A549 (cell line): ENCODE data around the gene CSTPP1.

ENCODE experiments used
- EP300 ChIP-seq, 2 experiments: fragments of >200 bp; sonication (Bioruptor Twin); formaldehyde crosslinking; IDR thresholded peaks; 2 replicates in 1 of 2; 3 replicates in 1 of 2; pipeline ENCODE4 v1.6.1; 2016 to 2017
- MYC ChIP-seq: IDR thresholded peaks from 2 replicates; pipeline ENCODE4 v1.6.1; 2012; ENCODE audit warnings: mild to moderate bottlenecking, inconsistent platforms, low read length, improper control_type of control experiment, borderline replicate concordance
- PHF8 ChIP-seq: fragments of 200-600 bp; sonication (generic); IDR thresholded peaks from 2 replicates; pipeline ENCODE4 v1.6.1; 2016; ENCODE audit warnings: low read depth, mild to moderate bottlenecking, antibody characterized with exemption, moderate library complexity, borderline replicate concordance
- POLR2A ChIP-seq: IDR thresholded peaks from 2 replicates; pipeline ENCODE4 v1.6.1; 2012; ENCODE audit warnings: mild to moderate bottlenecking, low read length
- RAD21 ChIP-seq, 2 experiments: fragments of >200 bp in 1 of 2; sonication (Bioruptor Twin) in 1 of 2; formaldehyde crosslinking in 1 of 2; IDR thresholded peaks in 1 of 2; conservative IDR thresholded peaks in 1 of 2; 2 replicates in 1 of 2; 3 replicates in 1 of 2; pipeline ENCODE4 v1.6.1; 2012 to 2018; ENCODE audit warnings: inconsistent platforms in 1 of 2
- RARB ChIP-seq: fragments of 250-450 bp; sonication (Bioruptor Pico); IDR thresholded peaks from 2 replicates; pipeline ENCODE4 v1.8.0; 2021; ENCODE audit warnings: mild to moderate bottlenecking, moderate library complexity
- TF ChIP-seq, protein P1 (sequence below): IDR thresholded peaks from 2 replicates; pipeline ENCODE4 v1.6.1; 2012
- TF ChIP-seq, protein P2 (sequence below): fragments of >200 bp; sonication (Bioruptor Twin); formaldehyde crosslinking; IDR thresholded peaks from 3 replicates; pipeline ENCODE4 v1.5.1; 2016

DNA sequence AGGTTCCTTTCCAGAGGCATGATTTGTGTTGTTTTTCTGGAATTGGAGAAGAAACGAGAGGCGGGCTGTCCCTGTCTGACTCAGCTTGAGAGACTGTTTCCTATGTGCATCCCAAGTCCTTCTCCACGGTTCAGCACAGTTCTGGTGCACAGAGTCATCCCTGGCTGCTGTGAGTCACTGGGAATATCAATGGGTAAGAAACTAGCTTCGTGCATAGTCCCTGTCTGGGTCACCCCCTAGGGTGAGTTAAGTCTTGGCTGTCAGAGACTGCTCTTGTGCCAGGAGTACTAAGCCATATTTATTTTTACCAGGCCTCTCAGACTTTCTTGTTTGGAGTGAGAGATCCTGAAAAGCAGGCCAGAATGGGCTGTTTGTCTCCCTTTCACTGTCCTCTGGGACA, 15.8 kb upstream of the CSTPP1 start:
- TF ChIP-seq EP300 (IDR thresholded peaks at IDR 0.05) = no peak
- TF ChIP-seq, protein P1, sequence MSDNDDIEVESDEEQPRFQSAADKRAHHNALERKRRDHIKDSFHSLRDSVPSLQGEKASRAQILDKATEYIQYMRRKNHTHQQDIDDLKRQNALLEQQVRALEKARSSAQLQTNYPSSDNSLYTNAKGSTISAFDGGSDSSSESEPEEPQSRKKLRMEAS = no peak
- TF ChIP-seq, protein P2, sequence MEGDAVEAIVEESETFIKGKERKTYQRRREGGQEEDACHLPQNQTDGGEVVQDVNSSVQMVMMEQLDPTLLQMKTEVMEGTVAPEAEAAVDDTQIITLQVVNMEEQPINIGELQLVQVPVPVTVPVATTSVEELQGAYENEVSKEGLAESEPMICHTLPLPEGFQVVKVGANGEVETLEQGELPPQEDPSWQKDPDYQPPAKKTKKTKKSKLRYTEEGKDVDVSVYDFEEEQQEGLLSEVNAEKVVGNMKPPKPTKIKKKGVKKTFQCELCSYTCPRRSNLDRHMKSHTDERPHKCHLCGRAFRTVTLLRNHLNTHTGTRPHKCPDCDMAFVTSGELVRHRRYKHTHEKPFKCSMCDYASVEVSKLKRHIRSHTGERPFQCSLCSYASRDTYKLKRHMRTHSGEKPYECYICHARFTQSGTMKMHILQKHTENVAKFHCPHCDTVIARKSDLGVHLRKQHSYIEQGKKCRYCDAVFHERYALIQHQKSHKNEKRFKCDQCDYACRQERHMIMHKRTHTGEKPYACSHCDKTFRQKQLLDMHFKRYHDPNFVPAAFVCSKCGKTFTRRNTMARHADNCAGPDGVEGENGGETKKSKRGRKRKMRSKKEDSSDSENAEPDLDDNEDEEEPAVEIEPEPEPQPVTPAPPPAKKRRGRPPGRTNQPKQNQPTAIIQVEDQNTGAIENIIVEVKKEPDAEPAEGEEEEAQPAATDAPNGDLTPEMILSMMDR = no peak
- no peak for TF ChIP-seq PHF8
- no peak for TF ChIP-seq RAD21 (conservative IDR thresholded peaks at IDR 0.05 in 1 of 2, IDR thresholded peaks at IDR 0.05 in 1 of 2)
- no peak for TF ChIP-seq POLR2A
- no peak for TF ChIP-seq MYC
- TF ChIP-seq RARB = no peak
